NCI-H1436 (cell line): ENCODE data around the gene IL13RA1.
"Not testable (repeated sequence)": the region's sequence is repeated elsewhere in the genome, so short reads cannot be mapped to it uniquely, and the experiment has no call there.

Source experiments
- DNase-seq: peaks from one replicate; lab custom pipeline; 2025; lab: John Stamatoyannopoulos, UW

IL13RA1 gene

GRCh38 chrX:118726887-118727685 is at the start of gene IL13RA1:
Gene IL13RA1, plus strand, starts transcription at chrX:118727606. Its CDS starts 33 bp downstream, at chrX:118727639.
- DNase-seq, result peak; percentile 88

DNA sequence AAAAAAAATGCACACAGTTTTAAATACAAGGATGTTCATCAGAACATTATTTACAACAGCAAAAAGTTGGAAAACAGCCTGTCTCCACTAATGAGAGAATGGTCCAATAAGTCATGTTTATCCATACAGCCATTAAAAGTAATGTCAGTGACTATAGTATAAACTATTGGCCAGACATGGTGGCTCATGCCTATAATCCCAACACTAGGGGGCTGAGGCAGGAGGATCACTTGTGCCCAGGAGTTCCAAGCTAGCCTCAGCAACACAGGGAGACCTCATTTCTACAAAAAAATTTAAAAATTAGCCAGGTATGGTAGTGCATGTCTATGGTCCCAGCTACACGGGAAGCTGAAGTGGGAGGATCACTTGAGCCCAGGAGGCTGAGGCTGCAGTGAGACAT is 48.1 kb upstream of the IL13RA1 start:
- DNase-seq, result no peak

DNA sequence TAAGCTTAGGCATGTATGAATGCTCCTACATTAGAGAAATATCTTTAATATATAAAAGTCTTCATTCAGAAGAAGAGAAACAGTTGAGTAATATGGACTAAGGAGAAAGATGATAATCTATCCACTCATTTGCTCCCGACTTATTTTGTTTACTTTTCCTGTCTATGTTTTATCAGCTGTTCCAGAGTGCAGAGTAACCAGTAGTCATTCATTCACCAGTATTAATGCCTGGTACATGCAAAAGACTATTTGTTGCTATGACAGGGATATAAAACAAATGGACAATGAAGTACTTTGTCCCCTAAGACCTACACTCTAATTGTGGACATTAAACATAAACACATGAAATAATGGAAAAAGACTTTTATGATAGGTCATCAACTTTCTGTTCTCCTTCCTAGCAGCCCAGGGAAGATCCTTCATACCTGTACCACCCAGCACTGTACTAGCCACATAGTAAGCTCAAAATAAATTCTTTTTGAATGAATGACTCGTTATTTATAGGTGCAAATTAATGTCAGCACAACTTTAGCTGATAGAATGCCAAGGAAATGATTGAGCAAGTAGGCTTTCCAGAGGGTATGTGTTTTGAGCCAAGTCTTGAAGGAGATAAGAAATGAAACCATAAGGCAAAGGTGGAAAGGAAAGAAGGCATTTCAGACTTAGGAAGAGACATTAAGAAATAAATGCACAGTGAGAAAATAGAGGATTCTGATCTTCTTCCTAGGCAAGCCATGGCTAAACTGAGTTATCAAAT is 45.0 kb upstream of the IL13RA1 start:
- no peak for DNase-seq

GRCh38 chrX:118685393-118685792 is 42.0 kb upstream of the IL13RA1 start:
- DNase-seq, result no peak

GRCh38 chrX:118688935-118689334 is 38.5 kb upstream of the IL13RA1 start:
- no peak for DNase-seq

DNA sequence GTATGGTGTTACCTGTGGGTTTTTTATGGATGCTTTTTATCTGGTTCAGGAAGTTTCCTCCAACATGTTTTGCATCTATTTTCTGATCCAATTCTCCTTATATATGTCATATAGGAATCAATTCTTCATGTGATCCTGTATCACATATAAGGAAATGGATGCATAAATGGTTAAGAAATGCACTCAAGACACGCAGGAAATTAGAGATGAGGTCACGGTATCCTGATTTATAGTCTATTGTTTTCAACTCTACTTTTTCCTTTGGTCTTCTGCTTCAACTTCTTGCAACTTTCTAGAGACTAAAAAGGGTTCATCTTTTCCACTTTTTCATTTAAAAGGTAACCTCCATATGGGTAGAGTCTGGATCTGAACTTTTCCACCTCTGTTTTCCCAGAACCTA is 33.6 kb upstream of the IL13RA1 start:
- no peak for DNase-seq

DNA sequence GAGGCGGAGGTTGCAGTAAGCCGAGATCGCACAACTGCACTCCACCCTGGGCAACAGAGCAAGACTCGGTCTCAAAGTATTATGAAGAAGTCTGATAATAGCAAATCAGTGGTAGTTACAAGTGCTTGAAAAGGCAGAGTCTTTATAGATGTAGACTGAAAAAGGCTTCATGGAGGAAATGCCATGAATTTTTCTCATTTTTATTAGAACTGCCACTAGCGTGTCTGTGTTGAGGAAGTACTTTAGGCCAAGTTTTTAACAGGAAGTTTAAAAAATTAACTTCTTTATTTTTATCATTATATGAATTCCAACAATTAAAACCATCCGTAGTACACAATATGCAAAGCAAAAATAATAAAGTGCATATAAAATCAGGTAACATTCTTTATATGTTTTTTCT is 32.8 kb upstream of the IL13RA1 start:
- DNase-seq, result no peak

- no peak for DNase-seq
Measured at GRCh38 chrX:118698516-118699170, 28.8 kb upstream of the IL13RA1 start.

DNA sequence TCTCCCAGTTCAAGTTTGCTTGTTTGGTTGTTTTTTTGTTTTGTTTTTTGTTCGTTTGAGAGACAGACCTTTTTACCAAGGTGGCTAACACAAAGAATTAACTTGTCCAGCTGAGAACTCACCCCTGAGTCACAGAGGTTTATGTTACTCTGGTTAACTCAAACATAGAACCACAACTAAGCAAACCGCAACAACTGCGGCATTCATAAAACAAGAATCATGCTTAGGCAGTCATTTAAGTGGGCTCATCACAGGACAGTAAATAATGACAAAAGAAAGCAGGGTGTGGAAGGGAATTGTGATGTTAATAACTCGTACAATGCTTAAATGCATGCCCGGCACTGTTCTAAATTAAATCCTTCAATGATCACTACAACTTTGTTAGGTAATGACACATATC is 24.7 kb upstream of the IL13RA1 start:
- no peak for DNase-seq

- DNase-seq, result no peak
Measured at GRCh38 chrX:118706681-118707080, 20.7 kb upstream of the IL13RA1 start.

DNA sequence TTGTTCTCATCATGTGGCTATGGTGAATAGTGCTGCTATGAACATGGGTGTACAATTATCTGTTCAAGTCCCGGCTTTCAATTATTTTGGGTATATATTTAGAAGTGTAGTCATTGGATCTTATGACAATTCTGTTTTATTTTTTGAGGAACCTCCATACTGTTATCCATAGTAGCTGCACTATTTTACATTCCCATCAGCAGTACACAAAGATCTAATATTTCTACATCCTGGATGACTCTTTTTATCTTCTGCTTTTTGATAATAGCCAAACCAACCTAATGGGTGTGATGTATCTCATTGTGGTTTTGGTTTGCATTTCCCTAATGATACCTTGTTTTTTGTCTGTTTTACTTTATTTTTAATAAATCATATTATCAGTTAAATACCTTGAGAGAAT is 12.9 kb upstream of the IL13RA1 start:
- DNase-seq, result no peak

DNA sequence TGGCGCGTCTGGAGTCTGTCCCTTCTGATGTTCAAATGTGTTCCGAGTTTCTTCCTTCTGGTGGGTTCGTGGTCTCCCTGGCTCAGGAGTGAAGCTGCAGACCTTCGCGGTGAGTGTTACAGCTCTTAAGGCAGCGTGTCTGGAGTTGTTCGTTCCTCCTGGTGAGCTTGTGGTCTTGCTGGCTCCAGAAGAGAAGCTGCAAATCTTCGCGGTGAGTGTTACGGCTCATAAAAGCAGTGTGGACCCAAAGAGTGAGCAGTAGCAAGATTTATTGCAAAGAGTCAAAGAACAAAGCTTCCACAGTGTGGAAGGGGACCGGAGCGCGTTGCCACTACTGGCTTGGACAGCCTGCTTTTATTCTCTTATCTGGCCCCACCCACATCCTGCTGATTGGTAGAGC is 11.5 kb upstream of the IL13RA1 start:
- not testable (repeated sequence) for DNase-seq

DNA sequence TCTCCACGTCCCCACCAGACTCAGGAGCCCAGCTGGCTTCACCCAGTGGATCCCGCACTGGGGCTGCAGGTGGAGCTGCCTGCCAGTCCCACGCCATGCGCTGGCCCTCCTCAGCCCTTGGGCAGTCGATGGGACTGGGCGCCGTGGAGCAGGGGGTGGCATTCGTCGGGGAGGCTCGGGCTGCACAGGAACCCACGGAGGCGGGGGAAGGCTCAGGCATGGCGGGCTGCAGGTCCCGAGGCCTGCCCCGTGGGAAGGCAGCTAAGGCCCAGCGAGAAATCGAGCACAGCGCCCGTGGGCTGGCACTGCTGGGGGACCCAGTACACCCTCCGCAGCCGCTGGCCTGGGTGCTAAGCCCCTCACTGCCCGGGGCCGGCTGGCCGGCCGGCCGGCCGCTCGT is 10.6 kb upstream of the IL13RA1 start:
- DNase-seq, result not testable (repeated sequence)

- no peak for DNase-seq
Measured at GRCh38 chrX:118717678-118718391, 9.6 kb upstream of the IL13RA1 start.

DNA sequence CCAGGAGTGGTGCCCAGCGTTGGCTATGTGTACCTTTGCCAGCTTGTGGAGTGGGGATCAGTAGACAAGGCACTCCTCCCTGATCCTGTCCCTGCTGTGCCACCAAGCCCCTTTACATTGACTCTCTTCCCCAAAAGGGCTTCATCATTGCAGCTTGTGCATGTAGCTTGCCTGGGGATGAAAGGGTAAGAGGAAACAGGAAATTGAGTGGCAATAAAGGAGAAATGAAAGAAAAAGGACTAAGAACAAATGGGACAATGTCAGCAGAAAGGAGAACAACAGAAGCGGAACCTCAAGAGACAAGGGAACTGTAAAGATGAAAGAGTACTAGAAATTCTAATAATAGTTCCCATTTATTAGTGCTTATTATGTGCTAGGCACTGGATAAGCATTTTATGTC is 8.7 kb upstream of the IL13RA1 start:
- no peak for DNase-seq

DNA sequence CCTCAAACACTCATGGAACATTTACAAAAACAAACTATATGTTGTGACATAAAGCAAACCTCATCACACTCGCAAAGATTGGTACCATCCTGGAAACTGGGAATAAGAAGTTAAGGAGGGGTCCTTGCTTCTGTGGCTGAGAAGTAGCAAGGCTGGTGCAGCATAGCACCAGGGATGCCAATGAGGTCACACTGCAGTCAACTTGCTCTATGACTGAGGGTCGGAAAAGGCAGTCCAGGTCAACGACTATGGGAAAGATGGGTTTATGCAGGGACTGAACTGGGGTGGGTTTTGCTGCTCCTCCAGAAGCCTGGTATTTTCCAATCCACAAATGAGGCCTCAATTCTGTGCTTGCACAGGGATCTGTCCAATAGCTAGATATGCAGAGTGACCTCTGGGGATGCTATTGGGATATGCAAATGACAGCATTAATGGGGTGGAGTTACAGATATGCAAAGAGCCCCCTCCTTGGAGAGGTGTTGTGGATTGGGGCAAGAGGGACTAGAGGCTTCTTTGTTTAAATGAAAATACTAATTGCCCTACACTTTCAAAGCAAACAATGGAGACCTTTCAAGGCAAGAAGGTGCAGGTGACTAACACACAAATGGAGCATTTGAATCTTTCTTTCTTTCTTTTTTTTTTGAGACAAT is 7.2 kb upstream of the IL13RA1 start:
- no peak for DNase-seq

DNA sequence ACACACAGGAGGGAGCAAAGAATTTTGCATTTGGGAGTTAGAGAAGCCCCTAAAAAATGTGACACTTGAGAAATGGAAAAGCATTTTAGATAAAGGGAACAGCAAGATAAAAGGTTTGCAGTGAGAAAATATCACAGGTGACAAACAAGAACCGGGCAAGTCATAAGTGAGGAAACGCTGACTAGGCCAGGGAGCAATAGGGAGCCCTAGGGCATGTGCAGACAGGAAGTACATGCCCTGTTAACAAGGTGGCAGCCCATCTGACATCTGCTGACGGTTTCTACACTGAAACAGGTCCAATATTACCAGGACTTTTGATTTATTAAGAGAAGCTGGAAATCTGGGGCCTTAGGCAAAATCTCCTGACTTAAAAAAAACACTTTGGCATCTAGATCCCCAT is 4.0 kb upstream of the IL13RA1 start:
- DNase-seq, result no peak

- DNase-seq, result no peak
Measured at GRCh38 chrX:118724365-118724764, 3.0 kb upstream of the IL13RA1 start.

GRCh38 chrX:118724775-118725174 is 2.6 kb upstream of the IL13RA1 start:
- no peak for DNase-seq

- no peak for DNase-seq
Measured at GRCh38 chrX:118726396-118726795, 1.0 kb upstream of the IL13RA1 start.

DNA sequence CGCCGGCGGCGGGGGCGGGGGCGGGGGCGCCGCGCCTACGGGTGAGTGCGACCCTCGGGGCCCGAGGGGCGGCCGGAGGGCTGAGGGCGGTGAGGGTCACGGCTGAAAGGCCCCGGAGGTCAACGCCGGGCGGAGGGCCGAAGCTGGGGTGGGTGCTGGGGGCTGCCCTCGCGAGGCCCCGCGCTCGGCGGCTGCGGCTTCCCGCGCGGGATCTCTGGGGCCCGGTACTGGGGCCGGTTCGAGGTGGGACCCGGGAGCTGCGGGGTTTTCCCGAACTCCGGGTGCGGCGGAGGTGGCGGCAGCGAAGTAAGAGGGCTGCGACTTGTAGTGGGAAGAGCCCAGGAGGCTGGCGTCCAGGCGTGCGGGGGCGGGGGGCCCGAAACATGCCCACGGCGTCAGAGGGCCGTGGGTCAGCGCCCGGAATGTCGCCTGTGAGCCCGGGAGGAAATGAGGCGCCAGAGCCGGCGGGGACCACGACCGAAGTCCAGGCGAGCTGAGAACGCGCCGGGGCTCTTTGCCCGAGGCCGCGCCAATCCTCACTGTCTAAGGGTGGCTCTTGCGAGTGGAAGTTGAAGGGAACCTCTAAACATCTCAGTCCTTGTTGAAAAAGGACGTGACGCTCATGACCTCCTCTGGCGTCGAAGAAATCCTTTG is 407 bp downstream of the IL13RA1 start:
- no peak for DNase-seq
